Measurements from ENCODE around the gene LFNG. TPM values are rescaled to one million over a fixed set of nuclear protein-coding genes. Genes with fewer than 3 reads are reported as not detected.
"Not testable (repeated sequence)": the region's sequence is repeated elsewhere in the genome, so short reads cannot be mapped to it uniquely, and the experiment has no call there.

The LFNG gene
- total RNA-seq, 3 donors from 2014 or later (not counting 1 experiment from before 2014, with no cell fraction given) = 140 to 191 (median 176) TPM

GRCh38 chr7:2532816-2533215 is 13.2 kb downstream of the LFNG start:
- Mint-ChIP-seq H3K4me1 (peaks cover 17 to 38% of the 10 kb centered on the region in 2 donors), H3K27ac (peak overlapping the region in 1 of 2 donors; percentile 46)
- WGBS (ENCODE audit: insufficient coverage) = 96% methylated on average over 5 of the region's 8 CpGs
- H3K9me3 ChIP-seq (ENCODE audit: control insufficient read depth, insufficient read depth, low read length); H3K27ac ChIP-seq (ENCODE audit: low read length); ATAC-seq; H3K27me3 ChIP-seq (ENCODE audit: control insufficient read depth, insufficient read depth, low read length); intact Hi-C loops (cut with micrococcal nuclease); H3K9me3 Mint-ChIP-seq; H3K4me3 Mint-ChIP-seq; DNase-seq; H3K36me3 Mint-ChIP-seq; H3K4me3 ChIP-seq (ENCODE audit: low read length); H3K27me3 Mint-ChIP-seq (ENCODE audit: low read depth in 2 of 2): not testable (repeated sequence)
- Histone ChIP-seq H3K36me3 (ENCODE audit: control insufficient read depth, insufficient read depth, low read length) (peaks cover 11% of the 10 kb centered on the region), H3K4me1 (ENCODE audit: control insufficient read depth, insufficient read depth, low read length) (peaks cover 39% of the 10 kb centered on the region)

- peak overlapping the region in 1 of 2 donors; percentile 46 for H3K27ac Mint-ChIP-seq
Measured at GRCh38 chr7:2533566-2533965, 14.0 kb downstream of the LFNG start.

GRCh38 chr7:2534214-2534613 is 14.6 kb downstream of the LFNG start:
- H3K4me3 ChIP-seq (ENCODE audit: low read length); H3K9me3 Mint-ChIP-seq; DNase-seq; H3K27ac Mint-ChIP-seq; ATAC-seq; H3K9me3 ChIP-seq (ENCODE audit: control insufficient read depth, insufficient read depth, low read length); H3K36me3 Mint-ChIP-seq; intact Hi-C loops (cut with micrococcal nuclease); H3K36me3 ChIP-seq (ENCODE audit: control insufficient read depth, insufficient read depth, low read length); H3K4me3 Mint-ChIP-seq; H3K27me3 ChIP-seq (ENCODE audit: control insufficient read depth, insufficient read depth, low read length); H3K27ac ChIP-seq (ENCODE audit: low read length); H3K27me3 Mint-ChIP-seq (ENCODE audit: low read depth in 2 of 2): not testable (repeated sequence)
- H3K4me1 Mint-ChIP-seq = peaks cover 10 to 24% of the 10 kb centered on the region in 2 donors
- 96% methylated on average over 11 of the region's 34 CpGs for WGBS (ENCODE audit: insufficient coverage)
- peaks cover 25% of the 10 kb centered on the region for H3K4me1 ChIP-seq (ENCODE audit: control insufficient read depth, insufficient read depth, low read length)

More at GRCh38 chr7:2533566-2533965, 14.0 kb downstream of the LFNG start:
- H3K9me3 Mint-ChIP-seq; H3K9me3 ChIP-seq (ENCODE audit: control insufficient read depth, insufficient read depth, low read length); H3K4me3 ChIP-seq (ENCODE audit: low read length); H3K27me3 ChIP-seq (ENCODE audit: control insufficient read depth, insufficient read depth, low read length); H3K27me3 Mint-ChIP-seq (ENCODE audit: low read depth in 2 of 2); ATAC-seq; intact Hi-C loops (cut with micrococcal nuclease); H3K4me3 Mint-ChIP-seq; H3K36me3 Mint-ChIP-seq; H3K36me3 ChIP-seq (ENCODE audit: control insufficient read depth, insufficient read depth, low read length); DNase-seq; H3K27ac ChIP-seq (ENCODE audit: low read length): not testable (repeated sequence)
- WGBS (ENCODE audit: insufficient coverage) = no CpG with 5 or more reads among the region's 8 CpGs
- H3K4me1 ChIP-seq (ENCODE audit: control insufficient read depth, insufficient read depth, low read length) = peaks cover 31% of the 10 kb centered on the region
- peaks cover 10 to 30% of the 10 kb centered on the region in 2 donors for H3K4me1 Mint-ChIP-seq

- Histone ChIP-seq H3K4me1 (ENCODE audit: control insufficient read depth, insufficient read depth, low read length) (peaks cover 12% of the 10 kb centered on the region), H3K36me3 (ENCODE audit: control insufficient read depth, insufficient read depth, low read length) (peaks cover 12% of the 10 kb centered on the region)
- H3K27me3 ChIP-seq (ENCODE audit: control insufficient read depth, insufficient read depth, low read length); H3K9me3 Mint-ChIP-seq; H3K9me3 ChIP-seq (ENCODE audit: control insufficient read depth, insufficient read depth, low read length); H3K4me3 ChIP-seq (ENCODE audit: low read length); ATAC-seq; H3K27me3 Mint-ChIP-seq (ENCODE audit: low read depth in 2 of 2); DNase-seq; H3K27ac Mint-ChIP-seq; H3K27ac ChIP-seq (ENCODE audit: low read length); intact Hi-C loops (cut with micrococcal nuclease); H3K4me3 Mint-ChIP-seq; H3K36me3 Mint-ChIP-seq; H3K4me1 Mint-ChIP-seq: not testable (repeated sequence)
- WGBS (ENCODE audit: insufficient coverage) = 94% methylated on average over 15 of the region's 19 CpGs
Measured at GRCh38 chr7:2535872-2536627, 16.5 kb downstream of the LFNG start.

GRCh38 chr7:2537981-2538851 is 18.6 kb downstream of the LFNG start:
- no peaks in the 10 kb centered on the region for H3K4me1 Mint-ChIP-seq
- intact Hi-C loops (cut with micrococcal nuclease) = no loop called here
- WGBS (ENCODE audit: insufficient coverage) = 94% methylated on average over 47 of the region's 47 CpGs
- peaks cover 34% of the 10 kb centered on the region for H3K36me3 ChIP-seq (ENCODE audit: control insufficient read depth, insufficient read depth, low read length)
- H3K9me3 Mint-ChIP-seq = no peaks in the 10 kb centered on the region
- no peaks in the 10 kb centered on the region for H3K27me3 ChIP-seq (ENCODE audit: control insufficient read depth, insufficient read depth, low read length)
- ATAC-seq = peak in 2 of 3 donors; percentile 7 to 17
- peaks cover 5% of the 10 kb centered on the region for H3K4me1 ChIP-seq (ENCODE audit: control insufficient read depth, insufficient read depth, low read length)
- no peak overlapping the region for H3K4me3 ChIP-seq (ENCODE audit: low read length)
- no peaks in the 10 kb centered on the region for H3K27me3 Mint-ChIP-seq (ENCODE audit: low read depth in 2 of 2)
- peak in 1 of 2 donors; percentile 9 for DNase-seq
- H3K4me3 Mint-ChIP-seq = no peak overlapping the region
- H3K9me3 ChIP-seq (ENCODE audit: control insufficient read depth, insufficient read depth, low read length) = no peaks in the 10 kb centered on the region
- TF ChIP-seq CTCF (IDR thresholded peaks at IDR 0.05) = no peak
- H3K27ac ChIP-seq (ENCODE audit: low read length) = no peak overlapping the region
- H3K27ac Mint-ChIP-seq = no peak overlapping the region
- no peaks in the 10 kb centered on the region for H3K36me3 Mint-ChIP-seq

All from natural killer cell (primary cell).